OCI-LY7 (cell line): ENCODE measurements around the gene SNAPC4. TPM values are rescaled to one million over a fixed set of nuclear protein-coding genes. Genes with fewer than 3 reads are reported as not detected.

Experiments
- BruUV-seq: library from RNA; stranded (reverse); fragments of 400-500 nt; replicated peaks from 2 replicates; lab custom pipeline; 2021; lab: Mats Ljungman, UMichigan
- CTCF ChIA-PET: fragments of 300-600 bp; sonication (Branson Sonifier 250); formaldehyde crosslinking; loops from one replicate; lab custom pipeline; 2022; ENCODE audit warnings: antibody characterized with exemption; ENCODE audit not compliant: unreplicated experiment; lab: Charles Lee
- POLR2A ChIA-PET: fragments of 300-600 bp; sonication (Branson Sonifier 250); formaldehyde crosslinking; loops from one replicate; lab custom pipeline; 2022; ENCODE audit warnings: antibody characterized with exemption; lab: Charles Lee
- DNase-seq: peaks from one replicate; pipeline ENCODE4 v3.0.0-alpha.2; 2015; ENCODE audit warnings: low spot score
- H2AFZ ChIP-seq: fragments of 200-600 bp; sonication (generic), shearing (Covaris generic); 2 replicates; pipeline ENCODE4 v1.6.1; 2014; ENCODE audit warnings: mild to moderate bottlenecking, antibody characterized with exemption, low read length, moderate library complexity
- H3K27ac ChIP-seq: fragments of 200-600 bp; sonication (generic); 2 replicates; pipeline ENCODE4 v1.5.1; 2014; ENCODE audit warnings: mixed run types, low read depth, mild to moderate bottlenecking, moderate library complexity, low read length, inconsistent platforms; ENCODE audit not compliant: poor library complexity, severe bottlenecking
- H3K36me3 ChIP-seq: fragments of 200-600 bp; sonication (generic); 2 replicates; pipeline ENCODE4 v1.6.1; 2014; ENCODE audit warnings: mild to moderate bottlenecking, antibody characterized with exemption, low read length, moderate library complexity, mixed read lengths; ENCODE audit not compliant: insufficient read depth
- H3K4me1 ChIP-seq: fragments of 200-600 bp; sonication (generic); 2 replicates; pipeline ENCODE4 v1.5.1; 2014; ENCODE audit warnings: mild to moderate bottlenecking, low read length; ENCODE audit not compliant: insufficient read depth, poor library complexity, severe bottlenecking
- H3K4me2 ChIP-seq: fragments of 200-600 bp; sonication (generic); 2 replicates; pipeline ENCODE4 v1.6.1; 2014; ENCODE audit warnings: mild to moderate bottlenecking, low read length
- H3K4me3 ChIP-seq: fragments of 200-600 bp; sonication (generic); 2 replicates; pipeline ENCODE4 v1.5.1; 2014; ENCODE audit warnings: mild to moderate bottlenecking, low read depth, low read length; ENCODE audit not compliant: poor library complexity, severe bottlenecking
- H3K79me2 ChIP-seq: fragments of 200-600 bp; sonication (generic); 2 replicates; pipeline ENCODE4 v1.6.1; 2016; ENCODE audit warnings: low read depth, mild to moderate bottlenecking, low read length, moderate library complexity, mixed read lengths; ENCODE audit not compliant: insufficient read depth
- H3K9me2 ChIP-seq: fragments of 200-600 bp; sonication (generic); 2 replicates; pipeline ENCODE4 v1.6.1; 2016; ENCODE audit warnings: mild to moderate bottlenecking, low read length, mixed read lengths; ENCODE audit not compliant: insufficient read depth
- H3K9me3 ChIP-seq: fragments of 200-600 bp; sonication (generic); 2 replicates; pipeline ENCODE4 v1.6.1; 2014; ENCODE audit warnings: mild to moderate bottlenecking, mixed run types, low read length, mixed read lengths
- H4K20me1 ChIP-seq: fragments of 200-600 bp; sonication (generic); 2 replicates; pipeline ENCODE4 v1.6.1; 2014; ENCODE audit warnings: mild to moderate bottlenecking, antibody characterized with exemption, low read length, moderate library complexity, mixed read lengths; ENCODE audit not compliant: insufficient read depth
- EZH2phosphoT487 ChIP-seq: fragments of 200-600 bp; sonication (generic); IDR thresholded peaks from 2 replicates; pipeline ENCODE4 v1.6.1; 2018; ENCODE audit warnings: low read depth, borderline replicate concordance, mild to moderate bottlenecking, mixed run types, antibody characterized with exemption, low read length, moderate library complexity, mixed read lengths
- intact Hi-C: fragments of 100-400 bp; cut with micrococcal nuclease; formaldehyde crosslinking; loops from one replicate; pipeline ENCODE4 v1.10.0; 2022; ENCODE audit not compliant: unreplicated experiment
- total RNA-seq, 2 experiments: library from RNA; depleted of rRNA in 1 of 2; stranded (reverse); fragments of >200 nt in 1 of 2; shearing (Covaris generic) in 1 of 2; gene quantifications; 2 replicates each; pipeline ENCODE4 v1.2.3, GENCODE V29; 2014 to 2022
- TF ChIP-seq, protein P1 (sequence below): fragments of 200-600 bp; sonication (generic); conservative IDR thresholded peaks from 2 replicates; pipeline ENCODE4 v1.5.1; 2014; ENCODE audit warnings: mild to moderate bottlenecking, antibody characterized with exemption, low read length, moderate library complexity, mixed read lengths

Gene SNAPC4
- total RNA-seq, 2 experiments from 2014 or later = 13.4 to 16.8 TPM

DNA sequence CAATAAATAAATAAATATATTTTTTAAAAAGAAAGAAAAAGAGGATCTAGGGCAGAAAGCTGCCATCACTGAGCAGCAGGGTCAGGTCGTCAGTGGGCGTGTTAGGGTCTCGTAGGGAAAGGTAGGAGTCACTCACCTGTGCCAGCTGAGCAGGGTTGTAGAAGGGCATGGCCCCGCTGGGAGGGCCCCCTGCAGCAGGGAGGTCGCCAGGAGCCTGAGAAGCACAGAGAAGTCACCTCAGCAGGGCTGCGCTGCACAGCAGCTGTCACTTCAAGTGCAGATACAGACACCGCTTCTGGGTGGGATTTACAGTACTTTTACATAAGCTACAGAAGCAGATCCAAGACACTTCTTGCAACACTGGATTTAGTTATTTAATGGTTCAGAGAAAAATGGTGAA lies 43.7 kb upstream of the SNAPC4 start:
- Histone ChIP-seq H3K4me1 (peaks cover 5% of the 10 kb centered on the region), H4K20me1 (no peaks in the 10 kb centered on the region; the same call in 1 of the 2 replicates), H2AFZ (no peak overlapping the region), H3K4me3 (no peak overlapping the region), H3K4me2 (no peak overlapping the region), H3K9me2 (no peaks in the 10 kb centered on the region), H3K36me3 (peaks cover 77% of the 10 kb centered on the region), H3K79me2 (peaks cover 3% of the 10 kb centered on the region; the same call in 1 of the 2 replicates), H3K27ac (no peak overlapping the region), H3K9me3 (no peaks in the 10 kb centered on the region)
- intact Hi-C loops = no loop called here
- BruUV-seq = no TSS peak
- no peak for DNase-seq
- TF ChIP-seq, protein P1, sequence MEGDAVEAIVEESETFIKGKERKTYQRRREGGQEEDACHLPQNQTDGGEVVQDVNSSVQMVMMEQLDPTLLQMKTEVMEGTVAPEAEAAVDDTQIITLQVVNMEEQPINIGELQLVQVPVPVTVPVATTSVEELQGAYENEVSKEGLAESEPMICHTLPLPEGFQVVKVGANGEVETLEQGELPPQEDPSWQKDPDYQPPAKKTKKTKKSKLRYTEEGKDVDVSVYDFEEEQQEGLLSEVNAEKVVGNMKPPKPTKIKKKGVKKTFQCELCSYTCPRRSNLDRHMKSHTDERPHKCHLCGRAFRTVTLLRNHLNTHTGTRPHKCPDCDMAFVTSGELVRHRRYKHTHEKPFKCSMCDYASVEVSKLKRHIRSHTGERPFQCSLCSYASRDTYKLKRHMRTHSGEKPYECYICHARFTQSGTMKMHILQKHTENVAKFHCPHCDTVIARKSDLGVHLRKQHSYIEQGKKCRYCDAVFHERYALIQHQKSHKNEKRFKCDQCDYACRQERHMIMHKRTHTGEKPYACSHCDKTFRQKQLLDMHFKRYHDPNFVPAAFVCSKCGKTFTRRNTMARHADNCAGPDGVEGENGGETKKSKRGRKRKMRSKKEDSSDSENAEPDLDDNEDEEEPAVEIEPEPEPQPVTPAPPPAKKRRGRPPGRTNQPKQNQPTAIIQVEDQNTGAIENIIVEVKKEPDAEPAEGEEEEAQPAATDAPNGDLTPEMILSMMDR = no peak
- TF ChIP-seq EZH2phosphoT487 = no peak
- CTCF ChIA-PET = no interaction called here
- POLR2A ChIA-PET = interaction anchor here (0.5 kb wide), 1 partner anchor 154 kb away, joined by 5 read pairs; no protein-coding TSS in a partner anchor

- BruUV-seq = no TSS peak
- peaks cover 7% of the 10 kb centered on the region for H3K4me1 ChIP-seq
- TF ChIP-seq EZH2phosphoT487 = no peak
- TF ChIP-seq, protein P1 = no peak
- DNase-seq = no peak
- ChIA-PET POLR2A (interaction anchor here (0.5 kb wide), 1 partner anchor 155 kb away, joined by 5 read pairs; no protein-coding TSS in a partner anchor), CTCF (no interaction called here)
- H4K20me1 ChIP-seq = no peaks in the 10 kb centered on the region; the same call in 1 of the 2 replicates
- intact Hi-C loops = no loop called here
- no peak overlapping the region for H3K4me3 ChIP-seq
- H3K9me2 ChIP-seq = no peaks in the 10 kb centered on the region
- H3K4me2 ChIP-seq = no peak overlapping the region
- peaks cover 9% of the 10 kb centered on the region; the same call in 1 of the 2 replicates for H3K79me2 ChIP-seq
- H3K27ac ChIP-seq = no peak overlapping the region
- peaks cover 74% of the 10 kb centered on the region for H3K36me3 ChIP-seq
- no peak overlapping the region for H2AFZ ChIP-seq
- H3K9me3 ChIP-seq = no peaks in the 10 kb centered on the region
Measured at GRCh38 chr9:136443087-136443486, 43.1 kb upstream of the SNAPC4 start.

DNA sequence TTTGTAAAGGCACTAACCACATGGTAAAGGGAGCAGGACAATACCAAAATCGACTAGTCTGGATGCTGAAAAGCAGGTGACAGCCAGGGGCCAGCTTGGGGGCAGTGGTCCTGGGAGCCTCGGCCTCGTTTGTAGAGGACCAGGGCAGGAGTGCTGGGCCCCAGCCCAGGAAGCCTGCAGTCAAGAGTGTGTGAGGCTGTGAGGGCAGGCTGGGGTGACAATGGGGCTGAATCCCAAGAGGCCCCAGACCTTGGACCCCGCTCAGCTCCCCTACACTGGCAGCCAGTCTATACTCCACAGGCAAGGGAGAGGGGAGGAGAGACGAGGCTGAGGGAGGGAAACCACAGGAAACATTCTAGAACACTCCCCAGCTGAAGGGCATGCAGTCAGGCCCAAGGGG lies 42.3 kb upstream of the SNAPC4 start:
- Histone ChIP-seq H3K9me3 (no peaks in the 10 kb centered on the region), H3K4me3 (no peak overlapping the region), H3K4me2 (no peak overlapping the region), H3K79me2 (peaks cover 17% of the 10 kb centered on the region; the same call in 1 of the 2 replicates), H3K9me2 (no peaks in the 10 kb centered on the region), H4K20me1 (peaks cover 4% of the 10 kb centered on the region), H2AFZ (no peak overlapping the region), H3K27ac (no peak overlapping the region), H3K4me1 (peaks cover 15% of the 10 kb centered on the region), H3K36me3 (peaks cover 69% of the 10 kb centered on the region)
- no TSS peak for BruUV-seq
- intact Hi-C loops = no loop called here
- ChIA-PET POLR2A (no interaction called here), CTCF (no interaction called here)
- no peak for DNase-seq
- TF ChIP-seq, protein P1 = no peak
- TF ChIP-seq EZH2phosphoT487 = no peak
